Stimulated activated CD4-positive, alpha-beta T cell treated with anti-CD3 and anti-CD28 coated beads, Interleukin-15, amount 100 ng/mL, for 48 hours (primary cell): ENCODE measurements around the gene C6orf47.

ENCODE experiments used
- DNase-seq, 2 donors: peaks; one replicate each; pipeline ENCODE4 v3.0.0-alpha.2; 2020; ENCODE audit warnings: low read depth in 2 of 2

The C6orf47 gene

GRCh38 chr6:31614684-31615578 is 45.6 kb downstream of the C6orf47 start, which contains the start of gene AIF1:
AIF1 (plus strand) TSS chr6:31615234; CDS start chr6:31615330, 96 bp downstream.
- DNase-seq, result no peak

DNA sequence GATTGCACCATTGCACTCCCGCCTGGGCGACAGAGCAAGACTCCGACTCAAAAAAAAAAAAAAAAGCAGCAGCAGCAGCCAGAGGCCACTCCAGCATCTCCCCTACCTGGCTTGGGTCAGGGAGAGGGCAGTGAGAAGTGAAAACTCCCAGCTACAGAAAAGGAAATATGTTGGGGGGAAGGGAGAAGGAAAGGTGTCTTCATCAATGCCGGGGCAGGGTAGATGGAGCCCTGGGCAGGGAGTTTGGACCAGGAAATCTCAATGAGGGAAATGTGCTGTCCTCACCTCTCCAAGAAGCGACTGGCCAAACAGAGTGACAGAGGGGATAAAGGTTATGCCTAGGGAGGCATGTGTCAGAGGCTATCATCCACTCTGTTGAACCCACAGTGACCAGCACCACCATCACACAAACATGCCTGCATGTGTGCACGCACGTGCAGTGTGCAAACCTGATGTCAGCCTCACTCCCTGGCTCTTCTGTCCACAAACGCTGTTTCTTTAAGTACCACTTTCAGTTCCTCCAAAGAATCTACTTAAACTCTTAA is 46.4 kb downstream of the C6orf47 start:
- no peak for DNase-seq

- no peak for DNase-seq
These were observed 49.6 kb downstream of the C6orf47 start for GRCh38 chr6:31610968-31611367.

- DNase-seq, result no peak
These were observed 50.8 kb downstream of the C6orf47 start for GRCh38 chr6:31609519-31610406.
